ENCODE results near the gene ORM2. TPM values are rescaled to one million over a fixed set of nuclear protein-coding genes. Genes with fewer than 3 reads are reported as not detected.
A peak's percentile ranks its signal among the peaks of the same experiment; 100 is the strongest.

The ORM2 gene
- total and polyA plus RNA-seq, 2 of the 13 experiments (the other 11 are each of a cell fraction or from before 2014, with no cell fraction given) = 565 to 824 TPM

DNA sequence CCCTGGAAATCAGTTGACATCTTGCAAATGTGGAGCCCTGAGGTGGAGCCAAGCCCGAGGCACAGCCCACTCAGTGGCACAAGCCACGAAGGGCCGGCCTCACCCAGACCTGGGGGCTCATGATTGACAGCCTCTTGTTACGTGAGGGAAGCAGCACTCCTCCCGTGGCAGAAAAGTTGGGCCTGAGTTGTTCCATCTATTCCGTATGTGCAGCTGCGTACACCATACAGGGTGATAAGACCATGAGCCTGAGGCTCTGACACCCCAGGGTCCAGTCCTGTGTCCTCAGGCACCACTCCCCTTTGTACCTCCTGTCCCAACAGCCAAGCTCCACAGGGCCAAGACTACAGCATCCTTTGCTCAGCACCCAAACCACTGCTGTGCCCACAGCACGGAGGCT is 1.9 kb upstream of the ORM2 start:
- intact Hi-C loops (cut with micrococcal nuclease; ENCODE audit: unreplicated experiment) (no loop called here), in situ Hi-C loops (cut with HindIII; ENCODE audit: extremely low pct_ligation_motif_present, low pct_unique_long_range_greater_than_20kb) (no loop called here)
- FAIRE-seq (no peak), DNase-seq (ENCODE audit: low spot score) (no peak), ATAC-seq (no peak)
- WGBS (ENCODE audit: low lambda C conversion rate) = 76% methylated on average over 2 of the region's 8 CpGs
- Histone ChIP-seq H3K27me3 (ENCODE audit: control insufficient read depth in 1 of 2, insufficient read depth in 2 of 2, low read length in 2 of 2) (no peaks in the 10 kb centered on the region), H3K9ac (ENCODE audit: insufficient read depth, low read depth, low read length) (peak overlapping the region; percentile 67), H3K27ac (ENCODE audit: extremely low read length, insufficient read depth, low read length) (peak overlapping the region; percentile 96), H4K20me1 (ENCODE audit: insufficient read depth, low read length) (no peaks in the 10 kb centered on the region), H3K4me3 (replicated peaks in 1 of 3; ENCODE audit: insufficient read depth in 1 of 3, low read depth in 2 of 3, low read length in 3 of 3) (peak overlapping the region in 1 of 3 experiments; percentile 13; a peak in 1 of 6 replicates), H3K36me3 (replicated peaks in 1 of 2; ENCODE audit: control insufficient read depth in 1 of 2, insufficient read depth in 2 of 2, low read length in 2 of 2) (peaks cover 0 to 7% of the 10 kb centered on the region in 2 experiments; a peak in 2 of 5 replicates), H3K79me2 (ENCODE audit: insufficient read depth, low read length) (peaks cover 23% of the 10 kb centered on the region), H3K4me1 (ENCODE audit: insufficient read depth, low read length) (peaks cover 62% of the 10 kb centered on the region), H2AFZ (ENCODE audit: low read length) (no peak overlapping the region), H3K4me2 (ENCODE audit: low read depth, low read length) (peak overlapping the region; percentile 76), H3K9me3 (ENCODE audit: low read length) (no peaks in the 10 kb centered on the region)
- CTCF ChIA-PET (ENCODE audit: low intra/inter-chr PET ratio, low total read pairs) = no interaction called here
- BruUV-seq (replicated peaks) = no TSS peak
- POLR2A ChIA-PET = interaction anchor here (1.1 to 1.7 kb wide), 3 partner anchors 153 to 229 kb away, joined by 3 to 8 read pairs (median 5); partner anchors contain the start of gene KIF12
- TF ChIP-seq DNMT3B (CRISPR knock-in tag; conservative IDR thresholded peaks at IDR 0.05) (no peak), SRF (IDR thresholded peaks at IDR 0.05; ENCODE audit: low read depth, low read length) (no peak), ZBTB43 (CRISPR knock-in tag; conservative IDR thresholded peaks at IDR 0.05) (no peak), YY1 (IDR thresholded peaks at IDR 0.05; ENCODE audit: insufficient read depth, insufficient replicate concordance, low read depth, low read length) (no peak), MTF1 (CRISPR knock-in tag; IDR thresholded peaks at IDR 0.05) (no peak), ZNF713 (CRISPR knock-in tag; IDR thresholded peaks at IDR 0.05) (peak; percentile 15; the same call in 1 of the 2 replicates), PHF21A (CRISPR knock-in tag; IDR thresholded peaks at IDR 0.05) (0 out of 2 replicates have a peak, but pooled peaks have one; percentile 25), ZNF619 (CRISPR knock-in tag; IDR thresholded peaks at IDR 0.05) (no peak), ZNF616 (CRISPR knock-in tag; IDR thresholded peaks at IDR 0.05; ENCODE audit: low read depth) (no peak), YEATS2 (CRISPR knock-in tag; IDR thresholded peaks at IDR 0.05; ENCODE audit: borderline replicate concordance) (no peak), ZBTB38 (CRISPR knock-in tag; IDR thresholded peaks at IDR 0.05) (peak; percentile 43; the same call in 1 of the 2 replicates), ZNF724P (CRISPR knock-in tag; IDR thresholded peaks at IDR 0.05; ENCODE audit: borderline replicate concordance) (no peak), XRCC5 (optimal IDR thresholded peaks at IDR 0.05; ENCODE audit: low read length) (no peak)
- TF ChIP-seq, protein P1, sequence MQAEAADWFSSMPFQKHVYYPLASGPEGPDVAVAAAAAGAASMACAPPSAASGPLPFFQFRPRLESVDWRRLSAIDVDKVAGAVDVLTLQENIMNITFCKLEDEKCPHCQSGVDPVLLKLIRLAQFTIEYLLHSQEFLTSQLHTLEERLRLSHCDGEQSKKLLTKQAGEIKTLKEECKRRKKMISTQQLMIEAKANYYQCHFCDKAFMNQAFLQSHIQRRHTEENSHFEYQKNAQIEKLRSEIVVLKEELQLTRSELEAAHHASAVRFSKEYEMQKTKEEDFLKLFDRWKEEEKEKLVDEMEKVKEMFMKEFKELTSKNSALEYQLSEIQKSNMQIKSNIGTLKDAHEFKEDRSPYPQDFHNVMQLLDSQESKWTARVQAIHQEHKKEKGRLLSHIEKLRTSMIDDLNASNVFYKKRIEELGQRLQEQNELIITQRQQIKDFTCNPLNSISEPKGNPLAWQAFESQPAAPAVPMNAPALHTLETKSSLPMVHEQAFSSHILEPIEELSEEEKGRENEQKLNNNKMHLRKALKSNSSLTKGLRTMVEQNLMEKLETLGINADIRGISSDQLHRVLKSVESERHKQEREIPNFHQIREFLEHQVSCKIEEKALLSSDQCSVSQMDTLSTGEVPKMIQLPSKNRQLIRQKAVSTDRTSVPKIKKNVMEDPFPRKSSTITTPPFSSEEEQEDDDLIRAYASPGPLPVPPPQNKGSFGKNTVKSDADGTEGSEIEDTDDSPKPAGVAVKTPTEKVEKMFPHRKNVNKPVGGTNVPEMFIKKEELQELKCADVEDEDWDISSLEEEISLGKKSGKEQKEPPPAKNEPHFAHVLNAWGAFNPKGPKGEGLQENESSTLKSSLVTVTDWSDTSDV (CRISPR knock-in tag; IDR thresholded peaks at IDR 0.05) = no peak

All from HepG2 (cell line).